Esophagus muscularis mucosa (tissue), 4 donors: ENCODE measurements around the gene LCE1B. TPM values are rescaled to one million over a fixed set of nuclear protein-coding genes. Genes with fewer than 3 reads are reported as not detected.

Experiments used
- DNase-seq: peaks from one replicate; pipeline ENCODE4 v3.0.0-alpha.2; 2017; ENCODE audit errors: extremely low spot score
- H3K27ac ChIP-seq, 4 donors: fragments of 200-600 bp; sonication (generic); replicated peaks in 1 of 4; 1 replicate in 3 of 4; 2 replicates in 1 of 4; pipeline ENCODE4 v1.5.1; 2016 to 2019; ENCODE audit warnings: mild to moderate bottlenecking in 1 of 4
- H3K27me3 ChIP-seq, 4 donors: fragments of 200-600 bp; sonication (generic); one replicate each; pipeline versions ENCODE4 v1.5.1 to v1.6.0; 2016 to 2019
- H3K36me3 ChIP-seq, 4 donors: fragments of 200-600 bp; sonication (generic); one replicate each; pipeline ENCODE4 v1.5.1; 2016 to 2019
- H3K4me1 ChIP-seq, 4 donors: fragments of 200-600 bp; sonication (generic); one replicate each; pipeline ENCODE4 v1.5.1; 2016 to 2019
- H3K4me3 ChIP-seq, 4 donors: fragments of 200-600 bp; sonication (generic); 1 replicate in 2 of 4; 2 replicates in 2 of 4; pipeline ENCODE4 v1.5.1; 2016 to 2019; ENCODE audit warnings: mild to moderate bottlenecking in 4 of 4, moderate library complexity in 1 of 4
- H3K9me3 ChIP-seq, 4 donors: fragments of 200-600 bp; sonication (generic); 1 replicate in 3 of 4; 2 replicates in 1 of 4; pipeline ENCODE4 v1.5.1; 2016 to 2019
- CTCF ChIP-seq, 3 experiments: fragments of 200-600 bp in 2 of 3; fragments of 450-650 bp in 1 of 3; sonication (generic) in 2 of 3; IDR thresholded peaks; one replicate each; pipeline ENCODE4 v1.5.1; 2017 to 2019; ENCODE audit warnings: antibody characterized with exemption in 3 of 3, mild to moderate bottlenecking in 2 of 3, moderate library complexity in 1 of 3
- EP300 ChIP-seq: sonication (generic); formaldehyde crosslinking; IDR thresholded peaks from one replicate; pipeline ENCODE4 v1.6.1; 2017; ENCODE audit warnings: antibody characterized with exemption
- POLR2A ChIP-seq: fragments of 450-650 bp; IDR thresholded peaks from one replicate; pipeline ENCODE4 v1.6.1; 2017; ENCODE audit warnings: antibody characterized with exemption, moderate library complexity, mild to moderate bottlenecking, low read depth
- POLR2AphosphoS5 ChIP-seq, 2 donors: sonication (generic); formaldehyde crosslinking; IDR thresholded peaks; one replicate each; pipeline ENCODE4 v1.6.1; 2017; ENCODE audit warnings: antibody characterized with exemption in 2 of 2
- WGBS: methylation state at CpG from one replicate; pipeline ENCODE4 v1.1.5; 2018; 5-methylcytosine and 5-hydroxymethylcytosine counted together
- intact Hi-C: fragments of 100-400 bp; cut with DNase I; formaldehyde crosslinking; loops from one replicate; pipeline ENCODE4 v1.15.1; 2023
- total RNA-seq, 4 donors: library from RNA; depleted of rRNA; stranded (reverse); fragments of >200 nt; gene quantifications; one replicate each; pipeline versions ENCODE4 v1.1.0 to v1.2.1, GENCODE V29; 2016

LCE1B gene
- total RNA-seq, 4 donors from 2014 or later = not detected

- no peak overlapping the region for H3K4me3 ChIP-seq
- no peaks in the 10 kb centered on the region for H3K36me3 ChIP-seq
- no peak for DNase-seq
- H3K27ac ChIP-seq = no peak overlapping the region
- TF ChIP-seq EP300 (no peak), POLR2AphosphoS5 (IDR thresholded peaks at IDR 0.05) (no peak), CTCF (IDR thresholded peaks at IDR 0.05) (no peak), POLR2A (no peak)
- H3K4me1 ChIP-seq = no peaks in the 10 kb centered on the region
- peaks cover 0 to 6% (median 0%) of the 10 kb centered on the region in 4 donors for H3K27me3 ChIP-seq
- intact Hi-C loops = no loop called here
- no peaks in the 10 kb centered on the region for H3K9me3 ChIP-seq
- 53% methylated on average over 5 of the region's 5 CpGs for WGBS
These were observed 11.5 kb downstream of the LCE1B start for GRCh38 chr1:152823294-152823693.

- TF ChIP-seq CTCF (IDR thresholded peaks at IDR 0.05) (no peak), POLR2AphosphoS5 (IDR thresholded peaks at IDR 0.05) (no peak), EP300 (no peak), POLR2A (no peak)
- Histone ChIP-seq H3K9me3 (no peaks in the 10 kb centered on the region), H3K27ac (no peak overlapping the region), H3K4me1 (no peaks in the 10 kb centered on the region), H3K27me3 (peaks cover 0 to 6% (median 0%) of the 10 kb centered on the region in 4 donors), H3K36me3 (no peaks in the 10 kb centered on the region), H3K4me3 (no peak overlapping the region)
- intact Hi-C loops = no loop called here
- no peak for DNase-seq
These were observed 13.2 kb downstream of the LCE1B start for GRCh38 chr1:152824964-152825363.

- Histone ChIP-seq H3K4me3 (no peak within 1 kb of the TSS), H3K4me1 (no peaks in the 10 kb centered on the region), H3K9me3 (no peaks in the 10 kb centered on the region), H3K36me3 (no peaks in the 10 kb centered on the region), H3K27ac (no peak within 1 kb of the TSS), H3K27me3 (peaks cover 0 to 6% (median 0%) of the 10 kb centered on the region in 4 donors)
- DNase-seq = no peak
- intact Hi-C loops = no loop called here
- TF ChIP-seq POLR2A (no peak), EP300 (no peak), CTCF (IDR thresholded peaks at IDR 0.05) (no peak), POLR2AphosphoS5 (IDR thresholded peaks at IDR 0.05) (no peak)
- WGBS = 85% methylated on average over 2 of the region's 2 CpGs
These were observed 15.4 kb downstream of the LCE1B start, which contains the start of gene LCE1A for GRCh38 chr1:152827173-152827572. LCE1A (plus strand) TSS chr1:152827473; CDS start chr1:152827473, 0 bp downstream.

- Histone ChIP-seq H3K27ac (no peak overlapping the region), H3K9me3 (no peaks in the 10 kb centered on the region), H3K36me3 (no peaks in the 10 kb centered on the region), H3K27me3 (no peaks in the 10 kb centered on the region), H3K4me3 (no peak overlapping the region), H3K4me1 (no peaks in the 10 kb centered on the region)
- WGBS = 61% methylated on average over 2 of the region's 2 CpGs
- intact Hi-C loops = no loop called here
- TF ChIP-seq EP300 (no peak), POLR2AphosphoS5 (IDR thresholded peaks at IDR 0.05) (no peak), CTCF (IDR thresholded peaks at IDR 0.05) (no peak), POLR2A (no peak)
- DNase-seq = no peak
These were observed 25.1 kb downstream of the LCE1B start for GRCh38 chr1:152836870-152837269.

GRCh38 chr1:152842556-152842955 is 30.8 kb downstream of the LCE1B start, which contains the start of gene LCE6A:
LCE6A (plus strand) TSS chr1:152842856; CDS start chr1:152843521, 665 bp downstream.
- Histone ChIP-seq H3K27me3 (no peaks in the 10 kb centered on the region), H3K9me3 (no peaks in the 10 kb centered on the region), H3K4me1 (no peaks in the 10 kb centered on the region), H3K4me3 (no peak within 1 kb of the TSS), H3K27ac (no peak within 1 kb of the TSS), H3K36me3 (no peaks in the 10 kb centered on the region)
- WGBS = 94% methylated on average over 3 of the region's 3 CpGs
- no peak for DNase-seq
- intact Hi-C loops = no loop called here
- TF ChIP-seq EP300 (no peak), CTCF (IDR thresholded peaks at IDR 0.05) (no peak), POLR2AphosphoS5 (IDR thresholded peaks at IDR 0.05) (no peak), POLR2A (no peak)
